SW480 (cell line): ENCODE data around the gene VPS26B.
"Not testable (repeated sequence)": the region's sequence is repeated elsewhere in the genome, so short reads cannot be mapped to it uniquely, and the experiment has no call there.

Experiments used
- DNase-seq: peaks from one replicate; pipeline ENCODE4 v3.0.0-alpha.2; 2016; ENCODE audit warnings: low spot score

VPS26B gene

DNA sequence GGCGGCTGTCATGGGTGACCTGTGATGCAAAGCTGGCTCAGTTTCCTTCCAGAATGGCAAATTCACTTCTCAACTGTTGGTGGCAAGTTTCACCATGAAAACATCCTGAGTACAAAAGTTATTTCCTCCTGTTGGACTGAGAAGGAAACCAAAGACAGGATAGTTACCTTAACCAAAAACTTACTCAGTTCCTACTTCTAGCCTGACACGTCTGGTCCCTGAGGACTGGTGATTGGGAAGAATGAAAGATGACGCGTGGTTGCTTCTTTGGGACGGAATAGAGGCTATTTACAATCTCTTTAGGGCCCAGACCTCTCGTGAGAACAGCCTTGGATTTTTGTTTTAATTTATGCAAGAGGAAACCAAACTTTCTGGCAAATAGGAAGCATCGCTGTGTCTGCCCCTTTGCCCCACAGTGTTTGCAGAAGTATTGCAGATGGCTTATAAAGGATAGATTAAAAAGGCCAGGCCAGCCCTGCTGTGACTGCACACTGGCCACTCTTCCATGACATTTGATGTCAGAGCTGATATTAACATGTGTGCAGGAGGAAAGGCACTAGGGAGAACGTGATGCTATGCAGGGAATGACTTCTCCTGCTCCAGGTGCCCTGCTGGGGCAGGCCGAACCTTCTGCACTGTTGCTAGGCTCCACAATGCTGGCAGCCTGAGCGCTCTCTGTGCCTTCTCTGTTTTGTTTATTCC, 7.6 kb downstream of the VPS26B start:
- no peak for DNase-seq

DNA sequence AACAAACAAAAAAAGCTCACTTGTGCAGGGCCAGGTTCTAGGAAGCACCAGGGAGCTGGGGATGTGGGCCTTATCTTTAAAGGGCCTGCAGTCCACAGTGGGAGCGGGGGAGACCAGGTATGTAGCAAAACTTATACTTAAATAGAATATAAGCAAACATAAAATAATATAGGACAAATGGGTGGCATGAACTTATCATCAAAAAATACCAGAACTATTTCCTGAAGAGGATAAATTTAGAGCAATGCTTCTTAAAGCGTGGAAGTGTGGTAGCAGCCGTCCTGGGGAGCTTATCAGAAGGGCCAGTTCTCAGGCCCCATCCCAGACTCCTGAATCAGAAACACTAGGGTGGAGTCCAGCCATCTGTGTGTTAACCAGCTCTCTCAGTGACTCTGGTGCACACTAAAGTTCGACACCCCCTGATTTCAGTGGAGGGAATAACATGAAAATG, 9.3 kb downstream of the VPS26B start:
- no peak for DNase-seq

DNA sequence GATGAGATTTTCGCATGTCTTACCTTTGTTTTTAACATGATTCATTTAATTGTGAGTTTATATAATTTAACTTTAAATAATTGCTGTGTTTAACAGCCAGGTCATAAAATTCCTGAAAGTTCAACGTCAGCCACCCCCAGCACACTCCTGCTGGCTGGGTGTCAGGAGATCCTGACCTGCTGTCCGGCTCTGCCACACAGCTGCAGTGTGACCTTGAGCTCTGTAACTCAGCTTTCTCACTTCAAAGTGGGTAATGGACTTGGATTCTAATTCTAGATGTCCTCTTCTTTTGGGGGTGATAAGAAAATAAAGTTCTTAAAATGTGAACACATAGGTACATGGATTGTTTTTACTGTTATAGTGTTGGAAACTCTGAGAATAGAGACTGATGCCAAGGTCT, 10.9 kb downstream of the VPS26B start:
- no peak for DNase-seq

DNA sequence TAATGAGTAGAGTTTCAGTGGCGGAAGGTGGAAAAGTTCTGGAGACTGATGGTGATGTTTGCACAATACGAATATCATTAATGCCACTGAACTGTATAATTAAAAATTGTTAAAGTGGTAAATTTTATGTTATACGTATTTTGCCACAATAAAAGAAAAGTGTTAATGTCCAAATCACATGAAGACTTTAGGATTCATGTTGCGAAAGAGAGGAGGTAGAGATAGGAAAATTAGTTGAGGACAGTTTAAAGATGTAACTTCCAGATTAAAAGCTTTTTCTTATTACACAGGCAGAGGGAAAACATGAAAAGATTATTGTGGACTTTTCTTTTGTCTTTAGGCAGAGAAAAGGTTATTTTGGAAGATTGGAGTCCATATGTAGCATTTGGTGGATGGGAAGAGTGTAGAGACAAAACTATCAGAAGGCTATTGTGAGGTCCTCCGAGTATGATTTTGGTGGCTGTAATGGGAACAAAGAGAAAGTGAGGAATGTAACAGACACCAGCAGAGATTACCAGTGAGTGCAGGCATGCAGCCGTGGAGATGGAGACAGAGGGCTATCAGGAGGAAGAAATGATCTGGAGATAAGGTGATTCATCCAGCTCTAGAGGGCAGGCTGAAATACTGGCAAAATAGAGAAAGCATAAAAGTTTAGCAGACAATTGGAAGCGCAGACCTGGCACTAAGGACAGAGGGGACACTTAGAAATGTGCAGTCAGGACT, 12.5 kb downstream of the VPS26B start:
- DNase-seq = no peak

DNA sequence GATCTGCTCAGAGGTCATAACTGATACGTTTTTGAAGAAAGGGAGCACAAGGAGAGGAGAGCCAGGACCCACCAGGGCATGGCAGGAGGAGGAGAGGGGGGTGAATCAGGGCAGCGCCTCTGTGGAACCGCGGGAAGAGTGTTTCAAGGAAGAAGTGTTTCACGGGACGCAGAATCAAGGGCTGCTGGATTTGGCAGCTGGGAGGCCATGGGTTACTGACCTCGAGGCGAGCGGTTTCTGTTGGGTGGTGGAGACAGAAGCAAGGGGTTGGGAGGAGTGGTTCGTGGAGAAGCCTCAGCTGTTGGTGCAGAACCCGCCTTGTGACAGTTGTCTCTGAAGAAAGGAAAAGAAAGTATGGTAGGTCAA, 13.1 kb downstream of the VPS26B start:
- no peak for DNase-seq

DNA sequence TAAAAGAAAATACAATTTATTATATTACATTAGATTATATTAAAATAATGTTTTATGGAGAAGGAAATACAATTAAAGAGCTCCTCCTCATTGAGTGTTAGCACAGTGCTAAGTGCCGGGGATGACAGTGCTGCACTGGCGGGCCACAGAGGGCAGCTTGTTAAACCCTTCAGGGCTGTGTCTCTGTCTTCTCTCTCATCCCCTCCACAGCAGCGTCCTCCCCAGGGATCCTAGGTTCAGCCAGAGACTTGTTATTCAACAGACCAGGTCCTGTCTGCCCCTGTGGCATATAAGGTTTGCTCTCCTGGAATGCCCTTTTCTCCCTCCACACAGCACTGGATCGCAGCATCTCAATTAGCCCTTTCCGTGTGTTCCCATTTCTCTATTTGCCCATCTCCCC, 14.5 kb downstream of the VPS26B start:
- no peak for DNase-seq

DNA sequence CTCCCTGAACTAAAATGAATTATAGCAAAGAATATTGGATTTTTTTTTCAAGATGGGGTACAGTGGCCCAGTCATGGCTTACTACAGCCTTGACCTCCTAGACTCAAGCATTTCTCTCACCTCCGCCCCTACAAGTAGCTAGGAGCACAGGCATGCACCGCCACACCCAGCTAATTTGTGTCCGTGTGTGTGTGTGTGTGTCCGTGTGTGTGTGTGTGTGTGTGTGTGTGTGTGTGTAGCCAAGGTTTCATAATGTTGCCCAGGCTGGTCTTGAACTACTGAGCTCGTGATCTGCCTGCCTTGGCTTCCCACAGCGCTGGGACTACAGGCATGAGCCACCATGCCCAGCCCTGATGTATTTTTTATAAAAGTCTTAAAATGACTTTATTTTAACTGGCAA, 16.1 kb downstream of the VPS26B start:
- DNase-seq = no peak

DNA sequence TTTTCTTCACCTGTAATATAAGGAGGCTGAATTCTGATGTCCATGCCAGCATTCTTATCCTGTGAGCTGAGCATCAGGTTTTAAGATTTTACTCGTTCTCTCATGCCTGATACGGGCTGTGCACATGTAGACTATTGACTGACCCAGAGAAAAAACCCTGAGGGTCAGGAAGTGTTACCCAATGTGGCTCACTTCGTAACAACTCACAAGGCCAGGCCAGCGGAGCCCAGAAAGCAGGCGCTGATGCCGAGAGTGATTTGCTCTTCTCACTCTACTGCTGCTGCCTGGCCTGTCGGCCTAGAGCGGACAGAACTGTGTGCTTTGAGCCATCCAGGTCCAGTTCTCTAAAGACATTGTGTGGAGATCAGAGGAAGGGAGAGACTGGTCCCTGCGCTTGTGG, 17.9 kb downstream of the VPS26B start:
- no peak for DNase-seq

DNA sequence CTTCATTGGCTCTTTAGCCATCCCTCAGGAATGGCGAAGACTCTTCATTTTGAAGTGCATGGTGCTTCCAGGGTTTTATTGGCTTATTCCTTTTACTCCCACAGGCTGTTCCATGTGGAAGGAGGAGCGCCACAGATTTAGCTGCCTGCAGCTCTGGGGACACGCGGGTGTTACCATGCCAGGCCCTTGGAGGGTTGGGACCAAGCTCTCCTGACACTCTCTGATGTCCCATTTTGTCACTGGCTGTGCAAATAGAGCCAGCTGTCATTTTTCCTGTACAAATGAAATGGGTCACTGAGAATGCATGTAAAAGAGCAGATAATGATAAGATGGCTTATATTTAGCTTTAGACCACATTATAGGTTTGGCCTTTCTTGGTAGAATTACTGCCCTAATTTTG, 19.4 kb downstream of the VPS26B start:
- DNase-seq = no peak

DNA sequence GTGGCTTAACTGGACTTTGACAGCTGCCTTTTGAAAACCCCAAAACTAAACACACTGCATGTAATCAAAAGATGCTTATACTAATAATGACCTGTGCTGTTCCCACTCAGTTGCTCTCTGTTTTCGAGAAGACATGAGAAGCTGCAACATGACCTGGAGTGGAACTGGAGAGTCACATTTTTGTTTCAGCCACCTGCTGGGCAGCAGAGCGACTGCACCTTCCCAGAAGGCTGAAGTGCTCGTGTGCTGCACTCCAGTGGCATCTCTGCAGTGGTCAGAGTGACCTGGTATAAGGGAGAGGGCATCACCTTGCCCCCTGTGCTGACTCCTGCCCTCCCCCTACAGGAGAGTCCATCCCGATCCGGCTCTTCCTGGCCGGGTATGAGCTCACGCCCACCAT, 20.1 kb downstream of the VPS26B start:
- DNase-seq = peak; percentile 34

DNA sequence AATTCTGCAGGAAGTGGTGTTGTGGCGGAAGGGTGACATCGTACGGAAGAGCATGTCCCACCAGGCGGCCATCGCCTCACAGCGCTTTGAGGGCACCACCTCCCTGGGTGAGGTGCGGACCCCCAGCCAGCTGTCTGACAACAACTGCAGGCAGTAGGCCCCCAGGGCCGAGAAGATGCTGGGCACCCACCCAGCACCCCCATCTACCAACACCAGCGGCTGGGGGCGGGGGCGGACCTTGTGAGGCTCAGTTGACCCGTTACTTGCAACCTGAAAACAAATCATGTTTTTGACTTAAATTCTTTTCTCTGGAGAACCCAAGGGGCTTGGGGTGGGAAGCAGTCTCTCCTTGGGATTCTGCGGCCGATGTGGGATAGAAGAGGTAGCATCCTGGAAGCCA, 21.0 kb downstream of the VPS26B start:
- DNase-seq = no peak

DNA sequence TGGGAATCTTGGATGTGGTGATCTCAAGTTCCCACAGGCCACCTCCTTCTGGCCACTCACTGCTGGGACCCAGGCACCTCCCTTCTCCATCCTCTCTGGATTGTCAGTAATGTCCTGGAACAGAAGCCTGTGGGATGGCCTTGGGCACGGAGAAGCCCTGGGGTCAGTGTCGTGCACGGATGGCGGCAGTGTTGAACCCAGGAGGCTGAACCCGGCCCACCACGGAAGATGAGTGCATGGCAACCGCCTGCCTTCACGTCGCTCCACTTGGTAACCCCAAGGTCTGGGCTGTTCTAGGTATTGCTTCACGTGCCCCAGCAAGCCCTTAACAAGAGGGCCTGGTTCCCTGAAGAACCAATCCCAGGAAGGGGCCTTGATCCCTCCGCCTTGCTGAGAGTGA, 21.6 kb downstream of the VPS26B start:
- no peak for DNase-seq

DNA sequence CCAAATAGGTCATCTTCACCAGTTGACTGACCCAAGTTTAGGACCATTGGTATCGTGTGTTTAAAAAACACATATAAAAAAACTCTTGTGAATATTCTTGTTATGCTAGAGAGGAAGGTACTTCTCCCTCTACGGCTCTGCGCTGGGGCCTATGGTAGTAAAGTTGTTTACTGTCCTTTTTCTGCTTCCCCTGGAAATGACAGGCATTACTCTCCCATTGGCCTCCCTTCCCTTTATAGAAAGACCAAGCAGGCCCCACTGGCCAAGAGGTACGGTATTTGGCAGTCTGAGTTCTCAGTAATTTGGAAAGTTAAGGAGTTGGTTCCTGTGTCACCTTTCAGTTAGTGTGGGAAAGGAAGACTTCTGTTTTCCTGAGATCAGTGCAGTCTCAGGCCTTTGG, 22.2 kb downstream of the VPS26B start:
- no peak for DNase-seq

DNA sequence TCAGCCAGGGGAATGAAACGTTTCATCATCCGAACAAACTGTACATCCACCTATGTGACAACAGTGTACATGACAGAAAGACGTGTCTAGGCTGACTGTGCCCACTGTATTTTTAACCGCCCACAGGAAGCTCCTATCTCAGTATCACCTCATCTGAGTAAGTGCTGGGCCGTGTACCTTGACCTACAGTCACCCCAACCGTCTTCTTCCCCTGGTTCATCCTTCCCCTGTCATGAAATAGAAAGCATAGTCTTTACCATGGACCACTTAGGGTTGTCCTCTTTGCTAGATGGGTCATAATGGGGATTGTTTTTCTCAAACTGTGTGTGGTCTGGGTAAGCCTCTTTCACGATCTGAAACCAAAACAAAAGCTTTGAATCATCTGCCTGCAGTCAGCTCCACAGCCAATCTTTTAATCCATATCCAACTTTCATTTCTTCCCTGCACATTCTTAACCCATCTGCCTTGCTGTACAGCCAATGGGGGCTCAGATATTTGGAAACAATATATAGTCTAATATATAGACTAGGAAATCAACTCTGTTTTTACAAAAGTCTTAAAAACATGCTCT, 24.5 kb downstream of the VPS26B start:
- no peak for DNase-seq

DNA sequence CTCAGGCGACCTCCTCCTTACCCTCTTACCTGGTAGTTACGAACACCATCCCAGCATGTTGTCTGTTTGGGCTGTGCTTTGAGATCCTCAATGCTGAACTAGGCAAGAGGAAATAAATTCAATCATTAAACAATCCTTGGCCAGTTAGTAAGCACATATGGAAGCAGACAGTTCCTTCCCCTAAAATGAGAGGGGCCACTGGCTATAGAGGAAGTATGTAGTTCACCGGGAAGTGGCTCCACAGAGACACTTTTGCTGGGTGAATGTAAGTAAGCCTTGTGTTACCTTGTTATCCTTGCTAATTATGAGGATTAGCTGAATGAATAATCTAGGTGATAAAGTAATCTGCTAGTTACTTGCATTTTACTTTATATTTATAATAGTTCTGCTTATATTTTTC, 25.8 kb downstream of the VPS26B start:
- no peak for DNase-seq

DNA sequence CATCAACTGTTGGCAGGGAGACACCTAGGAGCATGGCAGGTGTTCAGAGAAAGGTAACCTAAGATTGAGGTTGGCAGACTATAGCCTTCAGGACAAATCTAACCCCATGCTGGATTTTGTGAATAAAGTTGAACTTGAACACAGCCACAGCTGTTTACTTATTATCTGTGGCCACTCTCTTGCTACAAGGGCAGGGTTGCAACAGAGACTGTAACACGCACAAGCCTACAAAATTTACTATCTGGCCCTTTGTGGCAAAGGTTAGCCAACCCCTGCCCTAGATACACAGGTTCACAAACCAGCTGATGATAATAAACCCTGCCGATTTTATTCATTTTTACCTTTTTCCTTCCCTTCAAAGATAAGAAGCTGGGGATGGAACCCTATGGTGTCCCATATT, 26.2 kb downstream of the VPS26B start:
- no peak for DNase-seq

DNA sequence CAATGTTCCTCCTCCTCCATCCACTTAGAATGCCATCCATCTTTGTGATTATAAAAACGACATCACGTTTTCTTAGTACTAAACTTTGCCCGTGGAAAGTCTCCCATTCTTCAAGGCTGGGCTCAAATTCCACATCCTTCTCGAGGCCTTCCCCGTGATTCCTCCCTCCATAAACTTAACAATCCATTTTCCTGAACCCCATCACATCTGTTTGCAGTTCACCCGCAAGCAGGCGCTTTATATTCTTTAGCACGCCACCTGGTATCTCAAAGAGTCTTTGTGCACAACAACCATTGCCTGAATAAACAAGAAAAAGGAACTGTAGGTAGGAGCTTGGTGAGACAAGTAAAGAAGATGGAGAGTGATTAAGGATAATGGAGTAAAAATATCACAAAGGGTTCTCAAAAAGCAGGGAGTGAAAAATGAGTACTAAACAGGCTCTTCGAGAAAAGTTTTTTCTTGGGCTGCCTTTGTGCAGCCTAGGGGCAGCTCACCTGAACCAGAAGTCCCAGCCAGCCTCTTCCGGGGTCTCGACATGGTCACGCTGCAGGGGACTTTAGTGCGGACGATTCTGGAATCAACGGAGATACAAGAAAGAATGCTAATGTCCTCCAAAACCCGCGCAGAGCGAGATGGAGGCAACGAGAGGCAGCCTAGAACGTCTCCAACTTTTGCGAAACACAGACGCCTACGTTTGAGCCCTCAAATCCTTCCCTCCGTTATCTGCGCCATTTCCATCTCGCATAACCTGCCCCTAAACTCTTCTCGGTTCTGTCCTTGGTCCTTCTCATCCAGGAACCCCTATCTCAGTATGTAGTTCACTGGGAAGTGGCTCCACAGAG, 28.1 kb downstream of the VPS26B start:
- DNase-seq = peak; percentile 64

DNA sequence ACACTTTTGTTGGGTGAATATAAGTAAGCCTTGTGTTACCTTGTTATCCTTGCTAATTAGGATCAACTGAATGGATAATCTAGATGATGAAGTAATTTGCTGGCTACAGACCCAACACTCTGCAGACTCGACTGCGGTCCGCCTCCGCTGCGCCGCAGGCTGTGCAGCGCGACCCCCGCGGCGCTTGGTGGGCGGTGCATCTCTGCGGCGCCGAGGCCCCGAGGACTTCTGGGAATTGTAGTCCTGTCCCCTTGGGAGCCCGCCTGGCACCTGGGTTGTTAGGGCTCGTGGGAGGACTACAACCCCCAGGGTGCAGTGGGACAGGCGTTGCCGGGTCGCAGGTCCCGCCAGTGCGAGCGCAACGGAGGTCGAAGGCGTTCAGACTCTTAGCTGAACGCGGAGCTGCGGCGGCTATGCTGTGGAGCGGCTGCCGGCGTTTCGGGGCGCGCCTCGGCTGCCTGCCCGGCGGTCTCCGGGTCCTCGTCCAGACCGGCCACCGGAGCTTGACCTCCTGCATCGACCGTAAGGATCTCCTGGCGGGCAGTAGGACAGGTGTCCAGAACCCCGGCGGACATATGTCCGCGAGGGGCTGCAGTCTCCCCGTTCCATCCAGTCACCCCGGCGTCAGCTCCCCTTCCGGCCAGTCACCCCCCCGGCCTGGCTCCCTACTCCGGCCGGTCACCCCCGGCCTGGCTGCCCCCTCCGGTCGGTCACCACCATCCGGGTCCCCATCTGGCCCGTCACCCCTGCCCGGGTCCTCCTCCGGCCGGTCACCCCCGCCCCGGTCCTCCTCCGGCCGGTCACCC, 28.9 kb downstream of the VPS26B start, which contains the start of the genes ACAD8 and THYN1:
TSS of gene ACAD8 (plus strand) at position 381 of the 806 bp plus-strand sequence. CDS start at position 414, 33 bp downstream.
TSS of gene THYN1 (minus strand) at position 165 of the 806 bp plus-strand sequence. CDS start 470 bp downstream, outside the sequence.
- DNase-seq = peak; percentile 97

DNA sequence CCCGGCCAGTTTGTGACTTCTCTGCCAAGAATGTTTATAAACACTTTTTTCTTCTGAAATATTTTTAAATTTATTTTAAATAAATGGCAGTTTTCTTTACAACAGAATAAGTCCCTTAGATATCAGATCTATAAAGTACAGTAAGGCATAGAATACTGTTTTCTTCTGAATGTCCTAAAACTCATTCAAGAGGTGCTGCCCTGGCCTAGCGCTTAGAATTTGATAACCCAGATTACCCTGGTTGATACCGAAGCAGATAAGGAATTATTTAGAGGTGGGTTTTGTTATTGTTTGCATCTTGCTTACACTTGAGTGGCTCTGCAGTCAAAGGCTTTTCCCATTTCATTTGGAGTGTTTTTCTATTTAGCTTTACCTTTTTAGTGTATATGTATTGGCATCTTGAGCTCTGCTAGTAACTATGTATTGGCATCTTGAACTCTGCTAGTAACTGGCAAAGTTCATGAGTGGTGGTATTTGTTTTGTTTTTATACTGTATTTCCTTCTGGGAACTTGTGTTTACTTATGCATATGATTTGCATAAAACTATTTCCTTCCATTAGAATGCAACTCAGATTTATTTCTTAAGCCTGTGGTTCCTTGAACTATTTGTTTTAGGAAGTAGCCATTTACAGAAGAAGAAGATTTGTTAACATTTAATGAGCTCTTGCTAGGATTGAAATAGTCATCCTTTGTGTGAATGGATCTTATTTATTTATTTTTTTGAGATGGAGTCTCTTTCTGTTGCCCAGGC, 30.1 kb downstream of the VPS26B start:
- DNase-seq = no peak

DNA sequence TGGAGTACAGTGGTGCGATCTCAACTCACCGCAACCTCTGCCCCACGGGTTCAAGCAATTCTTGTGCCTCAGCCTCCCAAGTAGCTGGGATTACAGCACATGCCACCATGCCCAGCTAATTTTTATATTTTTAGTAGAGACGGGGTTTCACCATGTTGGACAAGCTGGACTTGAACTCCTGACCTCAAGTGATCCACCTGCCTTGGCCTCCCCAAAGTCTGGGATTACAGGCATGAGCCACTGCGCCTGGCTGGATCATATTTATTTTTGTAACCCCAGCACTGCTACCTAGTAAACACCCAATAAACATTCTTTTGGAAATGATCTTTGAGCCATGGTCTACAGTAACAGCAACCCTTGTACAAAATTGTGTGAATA, 30.7 kb downstream of the VPS26B start:
- not testable (repeated sequence) for DNase-seq

DNA sequence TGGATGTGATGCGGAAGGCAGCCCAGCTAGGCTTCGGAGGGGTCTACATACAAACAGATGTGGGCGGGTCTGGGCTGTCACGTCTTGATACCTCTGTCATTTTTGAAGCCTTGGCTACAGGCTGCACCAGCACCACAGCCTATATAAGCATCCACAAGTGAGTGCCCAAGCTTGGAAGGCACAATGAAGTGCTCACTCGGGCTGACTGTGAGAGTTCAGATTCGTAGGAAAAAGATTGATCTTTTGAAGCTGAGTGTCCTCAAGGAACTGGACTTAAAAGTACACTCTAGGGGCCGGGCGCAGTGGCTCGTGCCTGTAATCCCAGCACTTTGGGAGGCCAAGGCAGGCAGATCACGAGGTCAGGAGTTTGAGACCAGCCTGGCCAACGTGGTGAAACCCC, 32.6 kb downstream of the VPS26B start:
- no peak for DNase-seq
